NCI-H748 (cell line): ENCODE measurements around the gene LMAN1L.

ENCODE experiments used
- DNase-seq: peaks from one replicate; lab custom pipeline; 2025; ENCODE audit not compliant: unreplicated experiment; lab: John Stamatoyannopoulos, UW

Gene LMAN1L

DNA sequence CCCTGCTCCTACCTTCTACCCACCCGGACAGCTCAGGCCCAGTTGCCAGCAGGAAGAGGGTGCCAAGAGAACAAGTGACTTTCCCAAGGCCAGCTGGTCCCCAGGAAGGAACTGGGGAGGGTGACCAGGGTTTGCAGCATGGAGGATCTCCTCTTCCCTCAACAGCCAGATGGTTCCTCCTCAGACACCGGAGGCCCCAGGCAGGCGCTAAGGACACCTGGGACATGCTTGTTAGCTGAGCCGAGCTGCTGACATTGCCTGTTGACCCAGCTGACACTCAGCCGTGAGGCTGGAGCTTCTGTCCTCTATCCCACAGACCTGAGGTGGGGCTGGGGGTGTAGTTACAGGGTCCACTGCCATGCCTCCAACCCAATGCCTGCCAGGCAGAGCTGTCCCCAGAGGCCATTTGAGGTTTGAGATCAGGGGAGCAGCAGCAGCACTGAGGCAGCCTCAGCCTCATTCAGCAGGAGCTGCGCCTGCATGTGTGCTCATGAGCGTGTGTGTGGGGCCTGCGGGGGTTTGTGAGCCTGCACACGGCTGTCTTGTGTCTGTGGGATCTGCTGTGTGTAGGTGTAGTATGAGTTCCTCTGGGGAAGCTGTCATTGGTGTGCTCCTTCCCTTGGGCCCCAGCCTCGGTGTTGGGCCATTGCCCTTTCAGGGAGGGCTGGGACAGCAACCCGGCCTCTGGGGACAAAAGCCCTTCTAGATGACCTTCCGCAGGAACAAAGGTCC is 20.9 kb downstream of the LMAN1L start:
- no peak for DNase-seq

- DNase-seq: peak; percentile 38
Measured at GRCh38 chr15:74835312-74835823, 22.7 kb downstream of the LMAN1L start.

- DNase-seq: no peak
Measured at GRCh38 chr15:74836846-74837245, 24.2 kb downstream of the LMAN1L start.

- DNase-seq: no peak
Measured at GRCh38 chr15:74837482-74838136, 25.0 kb downstream of the LMAN1L start.

GRCh38 chr15:74838137-74838516 is 25.5 kb downstream of the LMAN1L start:
- no peak for DNase-seq

GRCh38 chr15:74838746-74839525 is 26.3 kb downstream of the LMAN1L start:
- no peak for DNase-seq

DNA sequence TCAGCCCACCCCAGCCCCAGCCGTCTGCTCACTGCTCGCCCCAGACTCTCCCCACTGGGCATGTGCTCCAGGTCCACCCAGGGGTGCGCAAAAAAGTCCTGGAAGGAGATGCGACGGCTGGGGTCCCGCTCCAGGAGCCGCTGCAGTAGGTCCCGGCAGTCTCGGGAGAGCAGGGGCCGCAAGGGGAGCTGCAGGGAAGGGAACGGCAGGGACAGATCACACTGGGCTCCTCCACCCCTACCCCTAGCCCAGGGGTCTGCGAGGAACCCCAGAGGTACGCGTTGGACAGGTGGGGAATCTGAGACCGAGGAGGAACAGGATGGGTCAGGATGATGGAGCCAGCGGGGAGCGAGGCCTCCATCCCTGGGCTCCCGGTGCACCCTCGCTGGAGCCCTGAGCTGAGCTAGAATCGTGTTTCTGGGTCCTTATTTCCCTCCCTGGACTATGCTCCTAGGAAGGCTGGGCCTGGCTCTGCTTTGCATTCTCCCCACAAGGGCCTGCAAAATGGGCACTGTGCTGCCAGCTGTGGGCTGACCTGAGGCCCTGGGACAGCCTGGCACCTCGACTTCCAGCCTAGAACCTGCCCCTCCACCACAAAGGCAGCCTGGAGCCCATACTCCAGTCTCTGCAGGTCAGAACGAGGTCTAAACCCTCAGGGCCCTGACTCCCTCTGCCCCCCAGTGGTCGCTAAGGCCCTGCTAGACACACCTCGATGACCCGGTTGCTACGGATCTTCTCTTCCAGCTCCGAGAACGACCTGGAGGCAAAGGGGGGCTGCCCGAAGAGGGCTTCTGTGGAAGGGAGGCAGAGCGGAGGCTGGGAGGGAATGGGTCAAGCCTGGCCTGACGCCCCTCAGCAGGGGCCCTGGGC is 27.1 kb downstream of the LMAN1L start:
- DNase-seq: no peak

- no peak for DNase-seq
Measured at GRCh38 chr15:74840851-74841775, 28.5 kb downstream of the LMAN1L start.

DNA sequence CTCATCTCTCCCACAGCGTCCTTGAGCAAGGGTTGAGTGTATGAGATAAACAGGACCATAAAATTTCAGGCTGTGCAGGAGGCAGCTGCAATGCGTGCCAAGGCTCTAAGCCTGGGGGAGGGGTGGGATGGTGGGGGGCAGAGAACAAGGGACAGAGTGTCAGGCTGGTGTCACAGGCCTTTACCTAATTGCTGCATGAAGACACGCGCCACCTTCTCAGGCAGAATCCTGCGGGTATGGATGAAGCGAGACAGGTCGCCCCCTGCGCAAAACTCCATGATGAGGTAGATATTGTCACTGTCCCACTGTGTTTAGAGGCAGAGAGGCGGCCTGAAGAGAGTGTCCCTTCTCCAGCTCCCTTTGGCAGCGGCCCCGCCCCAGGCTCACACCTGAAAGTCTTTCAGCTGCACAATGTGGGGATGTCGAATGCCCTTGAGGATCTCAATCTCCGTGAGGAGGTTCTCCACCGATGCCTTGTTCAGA is 29.3 kb downstream of the LMAN1L start:
- DNase-seq: no peak

GRCh38 chr15:74842581-74843444 is 30.2 kb downstream of the LMAN1L start, which contains the start of gene ULK3:
Gene ULK3, minus strand, starts transcription at chr15:74843156. Its CDS starts 51 bp downstream, at chr15:74843105.
- peak; percentile 88 for DNase-seq

GRCh38 chr15:74843445-74843828 is 30.8 kb downstream of the LMAN1L start:
- no peak for DNase-seq

GRCh38 chr15:74843891-74844299 is 31.3 kb downstream of the LMAN1L start:
- no peak for DNase-seq

DNA sequence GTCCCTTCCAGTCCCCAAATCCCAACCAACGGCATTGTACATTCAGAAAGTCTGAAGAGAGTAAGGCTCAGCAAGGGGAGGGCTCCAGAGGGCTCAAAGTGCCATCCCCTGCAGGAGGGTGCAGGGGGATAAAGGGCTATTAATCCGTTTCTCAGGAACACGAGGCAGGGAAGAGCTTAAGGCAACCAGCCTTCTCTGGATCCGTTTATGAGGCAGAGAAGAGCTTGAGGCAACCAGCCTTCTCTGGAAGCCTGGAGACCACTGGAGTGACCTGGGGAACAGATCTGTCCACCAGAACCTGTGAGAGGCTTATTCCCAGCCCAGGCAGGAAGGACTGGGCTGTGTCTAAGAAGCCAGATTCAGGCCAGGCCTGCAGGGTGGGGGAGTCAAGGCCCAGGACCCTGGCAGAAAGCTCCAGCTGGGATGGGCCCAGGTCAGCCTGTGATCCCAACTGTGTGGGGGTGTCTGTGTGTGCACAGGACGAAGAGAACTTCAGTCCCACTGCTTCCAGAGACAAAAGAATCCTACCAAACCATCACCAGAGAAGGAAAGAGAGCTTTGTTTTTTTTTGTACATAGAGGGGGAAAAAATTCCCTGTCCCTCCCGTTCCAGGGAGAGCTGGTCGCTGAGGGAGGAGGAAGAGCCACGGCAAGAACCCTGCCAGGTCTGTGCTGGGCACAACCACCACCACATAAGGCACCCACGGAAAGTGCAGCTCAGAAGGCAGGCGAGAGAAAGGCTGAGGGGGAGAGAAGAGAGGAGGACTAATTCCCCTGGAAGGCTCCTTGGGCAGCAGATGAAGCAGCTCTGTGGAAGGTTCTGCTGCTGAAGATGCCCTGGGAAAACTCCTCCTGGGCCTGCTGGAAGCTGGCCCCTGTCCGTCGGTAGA is 31.9 kb downstream of the LMAN1L start:
- DNase-seq: no peak

DNA sequence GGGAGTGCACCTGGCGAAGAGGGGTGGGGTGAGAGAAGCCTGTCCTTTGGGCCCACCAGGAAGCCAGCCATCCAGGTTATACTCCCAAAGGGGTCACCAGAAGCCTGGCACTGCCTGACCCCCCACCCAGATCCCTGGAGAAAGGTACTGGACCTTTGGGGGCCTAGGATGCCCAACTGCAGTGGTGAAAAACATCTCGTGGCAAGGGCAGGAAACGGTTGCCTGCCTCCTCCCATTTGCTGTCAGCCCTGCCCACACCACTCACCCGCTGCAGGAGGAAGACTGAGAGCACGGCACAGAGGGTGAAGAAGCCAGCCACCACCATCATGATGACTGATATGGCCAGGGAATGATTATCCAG is 32.6 kb downstream of the LMAN1L start:
- no peak for DNase-seq

- DNase-seq: no peak
Measured at GRCh38 chr15:74845581-74845980, 32.9 kb downstream of the LMAN1L start.

- DNase-seq: no peak
Measured at GRCh38 chr15:74847432-74847831, 34.8 kb downstream of the LMAN1L start.

DNA sequence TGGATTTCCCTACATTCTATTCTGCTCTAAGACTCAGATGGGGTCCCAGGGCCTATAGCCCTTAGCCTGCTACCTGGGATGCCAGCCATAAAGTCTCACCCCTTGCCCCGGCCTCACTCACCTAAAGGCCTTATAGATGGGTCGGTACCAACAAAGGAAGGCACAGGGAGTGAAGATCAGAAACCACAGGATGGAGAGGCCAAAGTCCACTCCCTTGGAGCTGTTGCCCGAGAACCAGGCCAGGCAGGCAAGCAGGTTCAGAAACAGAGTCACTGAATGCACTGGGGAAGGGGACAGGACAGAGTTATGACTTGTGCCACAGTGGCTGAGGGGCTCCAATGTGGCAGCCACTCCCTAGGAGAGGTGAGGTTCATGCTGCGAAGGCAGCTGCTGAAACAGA is 37.8 kb downstream of the LMAN1L start:
- no peak for DNase-seq

DNA sequence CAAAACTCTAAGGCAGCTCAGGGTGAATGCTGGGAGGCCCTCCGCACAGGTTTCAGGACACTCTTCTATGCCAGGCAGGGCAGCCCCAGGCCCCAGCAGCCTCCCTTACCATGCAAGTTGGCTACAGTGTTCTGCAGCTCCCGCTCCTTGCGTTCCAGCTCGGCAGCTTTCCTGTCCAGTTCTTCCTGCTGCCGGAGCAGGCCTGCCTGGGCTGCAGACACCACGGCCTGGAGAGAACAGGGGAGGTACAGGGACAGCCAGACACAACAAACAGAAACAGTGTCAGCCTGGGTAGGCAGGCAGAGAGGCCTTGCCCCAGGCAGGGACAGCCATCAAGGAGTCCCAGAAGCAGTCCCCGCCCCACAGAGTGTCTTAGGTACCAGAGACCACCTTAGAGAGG is 39.3 kb downstream of the LMAN1L start:
- DNase-seq: no peak
